Breast epithelium (tissue), 3 donors: Measurements from ENCODE around the gene SFXN5.

Source experiments
- POLR2A ChIP-seq: fragments of 450-650 bp; IDR thresholded peaks from one replicate; pipeline ENCODE4 v1.6.1; 2016; ENCODE audit warnings: antibody characterized with exemption, mild to moderate bottlenecking, moderate library complexity
- POLR2AphosphoS5 ChIP-seq, 3 donors: sonication (generic); formaldehyde crosslinking; IDR thresholded peaks; one replicate each; pipeline ENCODE4 v1.6.1; 2017; ENCODE audit warnings: antibody characterized with exemption in 3 of 3
- TF ChIP-seq, protein P1 (sequence below), 3 donors: fragments of 450-650 bp; IDR thresholded peaks; one replicate each; pipeline ENCODE4 v1.5.1; 2016 to 2017; ENCODE audit warnings: antibody characterized with exemption in 3 of 3, mild to moderate bottlenecking in 3 of 3, moderate library complexity in 3 of 3

- TF ChIP-seq POLR2AphosphoS5 (IDR thresholded peaks at IDR 0.05) (no peak), POLR2A (no peak)
- TF ChIP-seq, protein P1, sequence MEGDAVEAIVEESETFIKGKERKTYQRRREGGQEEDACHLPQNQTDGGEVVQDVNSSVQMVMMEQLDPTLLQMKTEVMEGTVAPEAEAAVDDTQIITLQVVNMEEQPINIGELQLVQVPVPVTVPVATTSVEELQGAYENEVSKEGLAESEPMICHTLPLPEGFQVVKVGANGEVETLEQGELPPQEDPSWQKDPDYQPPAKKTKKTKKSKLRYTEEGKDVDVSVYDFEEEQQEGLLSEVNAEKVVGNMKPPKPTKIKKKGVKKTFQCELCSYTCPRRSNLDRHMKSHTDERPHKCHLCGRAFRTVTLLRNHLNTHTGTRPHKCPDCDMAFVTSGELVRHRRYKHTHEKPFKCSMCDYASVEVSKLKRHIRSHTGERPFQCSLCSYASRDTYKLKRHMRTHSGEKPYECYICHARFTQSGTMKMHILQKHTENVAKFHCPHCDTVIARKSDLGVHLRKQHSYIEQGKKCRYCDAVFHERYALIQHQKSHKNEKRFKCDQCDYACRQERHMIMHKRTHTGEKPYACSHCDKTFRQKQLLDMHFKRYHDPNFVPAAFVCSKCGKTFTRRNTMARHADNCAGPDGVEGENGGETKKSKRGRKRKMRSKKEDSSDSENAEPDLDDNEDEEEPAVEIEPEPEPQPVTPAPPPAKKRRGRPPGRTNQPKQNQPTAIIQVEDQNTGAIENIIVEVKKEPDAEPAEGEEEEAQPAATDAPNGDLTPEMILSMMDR (IDR thresholded peaks at IDR 0.05), result no peak
Measured at GRCh38 chr2:72915320-72915906, 156.1 kb downstream of the SFXN5 start.
